ENCODE results near the gene MXRA8. TPM values are rescaled to one million over a fixed set of nuclear protein-coding genes. Genes with fewer than 3 reads are reported as not detected.
A peak's percentile ranks its signal among the peaks of the same experiment; 100 is the strongest.

MXRA8 gene
- total RNA-seq, 6 experiments from 2014 or later: 2.2 to 11.9 (median 3.3) TPM

DNA sequence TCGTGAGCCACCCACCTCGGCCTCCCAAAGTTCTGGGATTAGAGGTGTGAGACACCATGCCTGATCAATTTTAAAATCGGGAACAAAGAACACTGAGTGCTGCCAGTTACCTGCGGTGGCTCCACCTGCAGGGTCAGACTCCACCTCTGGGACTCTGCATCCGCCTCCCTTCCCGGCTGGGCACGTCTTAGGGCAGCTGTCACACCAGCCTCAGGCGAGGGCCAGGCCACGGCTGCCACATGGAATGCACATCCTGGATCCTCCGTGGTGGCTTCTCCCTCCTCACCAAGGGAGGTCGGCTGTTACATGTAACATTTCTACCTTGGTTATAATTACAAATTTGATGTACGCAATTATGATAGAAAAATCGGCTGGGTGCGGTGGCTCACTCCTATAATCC lies 5.9 kb upstream of the MXRA8 start:
- Histone ChIP-seq H3K4me1 (no peaks in the 10 kb centered on the region), H3K27ac (no peak overlapping the region), H3K9me3 (no peaks in the 10 kb centered on the region), H3K27me3 (no peaks in the 10 kb centered on the region), H3K36me3 (no peaks in the 10 kb centered on the region), H3K4me3 (no peak overlapping the region)
- no peak for DNase-seq
- intact Hi-C loops (cut with DNase I): no loop called here
- 76% methylated on average over 2 of the region's 14 CpGs for WGBS (ENCODE audit: insufficient coverage, low coverage, low lambda C conversion rate, missing lambda C conversion rate)
- no peak for TF ChIP-seq POLR2A (IDR thresholded peaks at IDR 0.05)
- TF ChIP-seq, protein P1, sequence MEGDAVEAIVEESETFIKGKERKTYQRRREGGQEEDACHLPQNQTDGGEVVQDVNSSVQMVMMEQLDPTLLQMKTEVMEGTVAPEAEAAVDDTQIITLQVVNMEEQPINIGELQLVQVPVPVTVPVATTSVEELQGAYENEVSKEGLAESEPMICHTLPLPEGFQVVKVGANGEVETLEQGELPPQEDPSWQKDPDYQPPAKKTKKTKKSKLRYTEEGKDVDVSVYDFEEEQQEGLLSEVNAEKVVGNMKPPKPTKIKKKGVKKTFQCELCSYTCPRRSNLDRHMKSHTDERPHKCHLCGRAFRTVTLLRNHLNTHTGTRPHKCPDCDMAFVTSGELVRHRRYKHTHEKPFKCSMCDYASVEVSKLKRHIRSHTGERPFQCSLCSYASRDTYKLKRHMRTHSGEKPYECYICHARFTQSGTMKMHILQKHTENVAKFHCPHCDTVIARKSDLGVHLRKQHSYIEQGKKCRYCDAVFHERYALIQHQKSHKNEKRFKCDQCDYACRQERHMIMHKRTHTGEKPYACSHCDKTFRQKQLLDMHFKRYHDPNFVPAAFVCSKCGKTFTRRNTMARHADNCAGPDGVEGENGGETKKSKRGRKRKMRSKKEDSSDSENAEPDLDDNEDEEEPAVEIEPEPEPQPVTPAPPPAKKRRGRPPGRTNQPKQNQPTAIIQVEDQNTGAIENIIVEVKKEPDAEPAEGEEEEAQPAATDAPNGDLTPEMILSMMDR (IDR thresholded peaks at IDR 0.05): no peak
- no peak for ATAC-seq

DNA sequence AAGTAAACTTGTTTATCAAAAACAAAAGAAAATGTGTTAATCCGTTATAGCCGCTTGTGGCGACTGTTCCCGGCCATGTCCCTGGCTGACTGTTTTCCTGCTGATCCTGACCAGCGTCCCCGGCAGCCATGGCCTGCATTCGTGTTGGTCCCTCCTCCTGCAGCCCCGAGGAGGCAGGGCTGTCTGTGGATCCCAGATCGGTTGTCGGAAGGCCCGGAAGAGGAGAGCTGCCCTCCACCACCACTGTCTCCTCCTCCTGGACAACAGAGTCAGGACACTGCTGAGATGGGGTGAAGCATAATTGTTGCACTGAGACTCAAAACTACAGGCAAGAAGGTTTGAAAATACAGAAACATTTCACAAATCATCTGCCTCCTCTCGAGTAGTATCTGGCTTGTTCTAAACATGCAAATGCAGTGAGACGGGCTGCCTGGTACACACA lies 3.6 kb upstream of the MXRA8 start:
- Histone ChIP-seq H3K4me3 (no peak overlapping the region), H3K36me3 (no peaks in the 10 kb centered on the region), H3K27ac (no peak overlapping the region), H3K9me3 (no peaks in the 10 kb centered on the region), H3K27me3 (no peaks in the 10 kb centered on the region), H3K4me1 (no peaks in the 10 kb centered on the region)
- intact Hi-C loops (cut with DNase I): no loop called here
- no peak for DNase-seq
- TF ChIP-seq, protein P1 (IDR thresholded peaks at IDR 0.05): no peak
- TF ChIP-seq POLR2A (IDR thresholded peaks at IDR 0.05): no peak
- WGBS (ENCODE audit: insufficient coverage, low coverage, low lambda C conversion rate, missing lambda C conversion rate): 48% methylated on average over 5 of the region's 13 CpGs
- peak in 3 of 4 donors; percentile 16 to 43 (median 30) for ATAC-seq

DNA sequence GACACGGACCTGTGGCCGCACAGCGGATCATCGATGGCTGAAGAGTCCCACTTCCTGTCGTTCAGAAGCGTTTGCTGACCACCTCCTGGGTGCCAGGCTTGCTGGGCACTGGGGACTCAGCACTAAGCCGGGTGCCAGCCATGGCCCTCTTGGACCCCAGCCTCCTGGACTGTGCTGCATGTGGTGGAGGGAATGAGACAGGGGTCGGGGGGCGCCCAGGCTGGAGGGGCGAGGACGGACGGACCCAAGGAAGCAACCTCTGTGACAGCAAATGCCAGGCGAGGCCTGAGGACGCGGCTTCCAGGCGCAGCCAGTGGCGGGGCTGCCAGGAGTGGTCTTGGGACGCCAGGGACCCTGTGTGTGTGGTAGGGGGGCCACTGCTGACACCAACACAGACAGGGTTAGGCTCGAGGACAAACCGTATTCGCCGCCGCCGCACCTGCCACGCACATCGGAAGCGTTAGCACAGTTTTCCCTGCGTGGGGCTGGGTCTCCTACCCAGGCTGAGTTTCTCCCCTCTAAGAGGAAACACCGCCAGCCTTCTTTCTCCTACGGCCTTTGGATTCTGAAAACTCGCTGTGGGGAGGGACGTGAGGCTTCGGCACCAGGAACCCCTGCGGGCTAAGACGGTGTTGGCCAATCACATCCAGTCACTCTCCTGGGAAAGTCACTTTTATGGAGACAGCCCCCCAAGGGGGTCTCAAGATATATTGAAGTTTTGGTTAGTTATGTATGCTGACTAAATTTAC lies 3.1 kb upstream of the MXRA8 start:
- H3K9me3 ChIP-seq: no peaks in the 10 kb centered on the region
- peak in 1 of 3 donors; percentile 17 for DNase-seq
- no peaks in the 10 kb centered on the region for H3K36me3 ChIP-seq
- no peak overlapping the region for H3K4me3 ChIP-seq
- no peaks in the 10 kb centered on the region for H3K4me1 ChIP-seq
- H3K27ac ChIP-seq: no peak overlapping the region
- ATAC-seq: no peak
- intact Hi-C loops (cut with DNase I): no loop called here
- TF ChIP-seq, protein P1 (IDR thresholded peaks at IDR 0.05): no peak
- no peak for TF ChIP-seq POLR2A (IDR thresholded peaks at IDR 0.05)
- WGBS (ENCODE audit: insufficient coverage, low coverage, low lambda C conversion rate, missing lambda C conversion rate): 63% methylated on average over 15 of the region's 35 CpGs
- H3K27me3 ChIP-seq: no peaks in the 10 kb centered on the region

DNA sequence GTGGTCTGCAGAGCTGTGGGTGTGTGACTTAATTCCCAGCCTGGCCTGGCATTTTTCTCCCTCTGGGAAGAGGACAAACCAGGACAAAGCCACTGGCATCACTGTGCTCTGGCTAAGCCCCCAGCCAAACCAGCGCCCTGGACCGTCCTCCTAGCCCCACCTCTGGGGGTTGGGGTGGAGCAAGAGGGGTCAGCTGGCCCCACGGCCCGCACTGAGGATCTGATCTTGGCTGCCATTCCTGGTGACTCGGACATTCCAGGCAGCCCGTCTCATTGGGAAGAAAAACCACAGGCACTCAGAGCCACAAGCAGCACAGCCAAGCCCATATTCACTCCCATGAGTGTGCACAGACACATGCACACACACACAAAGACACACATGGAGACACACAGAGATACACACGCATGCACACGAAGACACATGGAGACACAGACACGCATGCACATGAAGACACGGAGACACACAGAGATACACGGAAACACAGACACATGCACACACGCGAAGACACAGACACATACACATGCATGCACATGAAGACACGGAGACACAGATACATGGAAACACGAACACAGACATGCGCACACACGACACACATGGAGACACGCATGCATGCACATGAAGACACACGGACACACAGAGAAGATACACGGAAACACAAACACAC lies 2.3 kb upstream of the MXRA8 start:
- no peaks in the 10 kb centered on the region for H3K27me3 ChIP-seq

More for the DNA sequence above, 2.3 kb upstream of the MXRA8 start:
- Histone ChIP-seq H3K27ac (no peak overlapping the region), H3K4me1 (no peaks in the 10 kb centered on the region), H3K9me3 (no peaks in the 10 kb centered on the region), H3K36me3 (no peaks in the 10 kb centered on the region), H3K4me3 (no peak overlapping the region)
- WGBS (ENCODE audit: insufficient coverage, low coverage, low lambda C conversion rate, missing lambda C conversion rate): 88% methylated on average over 12 of the region's 20 CpGs
- DNase-seq (no peak), ATAC-seq (peak in 1 of 4 donors; percentile 11)
- intact Hi-C loops (cut with DNase I): no loop called here
- TF ChIP-seq POLR2A (IDR thresholded peaks at IDR 0.05): no peak
- TF ChIP-seq, protein P1 (IDR thresholded peaks at IDR 0.05): no peak
